Aorta (tissue), 5 donors: ENCODE measurements around the gene L3MBTL3. TPM values are rescaled to one million over a fixed set of nuclear protein-coding genes. Genes with fewer than 3 reads are reported as not detected.

Experiments
- ATAC-seq: fragments of 200-7000 bp; cut with Tn5 transposase; one replicate; pipeline ENCODE4 v1.9.1; 2022; ENCODE audit warnings: moderate library complexity; ENCODE audit not compliant: low FRiP score
- DNase-seq, 2 donors: peaks; one replicate each; pipeline ENCODE4 v3.0.0-alpha.2; 2020
- H3K27ac ChIP-seq, 2 donors: one replicate each; pipeline ENCODE4 v1.5.1; 2013; ENCODE audit warnings: low read length in 2 of 2, mild to moderate bottlenecking in 2 of 2, moderate library complexity in 2 of 2, control low read depth in 1 of 2, inconsistent platforms in 1 of 2, low read depth in 1 of 2
- H3K27me3 ChIP-seq, 2 donors: one replicate each; pipeline ENCODE4 v1.6.1; 2013; ENCODE audit warnings: control low read depth in 1 of 2, low read length in 1 of 2, mild to moderate bottlenecking in 1 of 2, moderate library complexity in 1 of 2; ENCODE audit not compliant: insufficient read depth in 2 of 2, control insufficient read depth in 1 of 2
- H3K36me3 ChIP-seq, 2 donors: one replicate each; pipeline ENCODE4 v1.6.1; 2013; ENCODE audit warnings: control low read depth in 1 of 2, low read length in 1 of 2, mild to moderate bottlenecking in 1 of 2; ENCODE audit not compliant: insufficient read depth in 2 of 2, control insufficient read depth in 1 of 2
- H3K4me1 ChIP-seq, 2 donors: one replicate each; pipeline ENCODE4 v1.6.1; 2013; ENCODE audit warnings: low read length in 2 of 2, control low read depth in 1 of 2, mild to moderate bottlenecking in 1 of 2, moderate library complexity in 1 of 2; ENCODE audit not compliant: insufficient read depth in 2 of 2, control insufficient read depth in 1 of 2
- H3K4me3 ChIP-seq, 2 donors: one replicate each; pipeline ENCODE4 v1.5.1; 2013; ENCODE audit warnings: low read length in 2 of 2, control low read depth in 1 of 2, mild to moderate bottlenecking in 1 of 2
- H3K9me3 ChIP-seq: one replicate; pipeline ENCODE4 v1.6.1; 2013; ENCODE audit warnings: mild to moderate bottlenecking, low read length; ENCODE audit not compliant: control insufficient read depth
- WGBS, 2 donors: extraction: QIAGEN DNeasy Blood & Tissue Kit; methylation state at CpG; one replicate each; pipeline ENCODE4 v1.1.7; 2013; 5-methylcytosine and 5-hydroxymethylcytosine counted together
- intact Hi-C, 2 donors: fragments of 100-400 bp; cut with DNase I; formaldehyde crosslinking; loops; one replicate each; pipeline versions ENCODE4 v1.14.2 to v1.15.0; 2022
- polyA plus RNA-seq, 2 donors: library from polyadenylated mRNA; stranded (reverse); fragments of 200-250 nt; gene quantifications; one replicate each; pipeline ENCODE4 v1.2.3, GENCODE V29; 2013
- total RNA-seq, 2 donors: library from RNA; stranded (reverse); fragmentation: NEBNext Ultra II Directional; extraction: Animal tissue kit (Norgen Biotek cat#: 25700); gene quantifications; one replicate each; pipeline ENCODE4 v1.2.1, GENCODE V29; 2021
- donor health status: healthy with polysubstance abuse.
- donor health status: Bipolar disorder and iron deficiency.
- donor health status: DM: no; HTN: no; CAD: no.
- donor health status: DM: no; HTN: no; CAD: no.
- donor health status: DM: yes; HTN: yes; CAD: no.

The L3MBTL3 gene
- total and polyA plus RNA-seq, 4 donors: 3.8 to 14.1 (median 11.7) TPM

DNA sequence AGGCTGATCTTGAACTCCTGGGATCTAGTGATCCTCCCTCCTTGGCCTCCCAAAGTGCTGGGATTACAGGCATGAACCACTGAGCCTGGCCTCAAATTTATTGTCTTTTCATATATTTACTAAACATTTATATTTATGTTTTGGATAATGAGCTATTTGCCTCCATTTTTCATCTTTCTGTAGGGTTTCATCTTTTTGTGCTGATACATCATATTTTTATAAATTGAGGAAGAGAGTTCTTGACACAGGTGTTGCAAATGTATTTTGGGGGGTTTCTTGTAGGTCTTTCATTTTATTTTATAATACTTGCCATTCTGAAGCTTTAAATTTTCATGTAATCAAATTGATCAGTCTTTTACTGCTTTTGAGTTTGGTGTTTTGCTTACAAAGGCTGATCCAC lies 72.4 kb downstream of the L3MBTL3 start:
- Histone ChIP-seq H3K9me3 (no peaks in the 10 kb centered on the region), H3K27me3 (no peaks in the 10 kb centered on the region), H3K4me3 (no peak overlapping the region), H3K27ac (no peak overlapping the region), H3K4me1 (no peaks in the 10 kb centered on the region), H3K36me3 (no peaks in the 10 kb centered on the region)
- intact Hi-C loops: no loop called here
- DNase-seq (no peak), ATAC-seq (no peak)

DNA sequence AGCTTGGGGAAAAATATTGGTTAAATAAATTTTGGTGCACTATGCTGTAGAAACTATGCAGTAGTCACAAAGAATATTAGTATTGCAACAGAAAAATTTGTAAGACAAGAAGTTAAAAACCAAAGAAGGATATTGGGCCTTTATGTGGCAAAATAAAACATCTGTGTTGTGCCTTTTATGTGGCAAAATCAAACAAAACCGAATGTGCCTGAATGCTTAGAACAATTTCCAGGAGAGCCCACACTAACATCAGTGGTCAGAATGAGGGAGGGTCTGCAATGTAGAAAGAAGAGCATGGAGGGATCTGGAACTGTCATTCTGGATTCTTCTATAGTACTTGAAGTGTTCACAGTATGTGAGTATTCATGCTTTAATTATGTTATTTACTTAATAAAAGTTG lies 75.2 kb downstream of the L3MBTL3 start:
- no peaks in the 10 kb centered on the region for H3K27me3 ChIP-seq
- intact Hi-C loops: no loop called here
- H3K36me3 ChIP-seq: no peaks in the 10 kb centered on the region
- DNase-seq (no peak), ATAC-seq (no peak)
- no peak overlapping the region for H3K4me3 ChIP-seq
- no peak overlapping the region for H3K27ac ChIP-seq
- H3K9me3 ChIP-seq: no peaks in the 10 kb centered on the region
- H3K4me1 ChIP-seq: no peaks in the 10 kb centered on the region
- 79 to 90% methylated on average over 1 of the region's 1 CpG for WGBS, 2 donors

DNA sequence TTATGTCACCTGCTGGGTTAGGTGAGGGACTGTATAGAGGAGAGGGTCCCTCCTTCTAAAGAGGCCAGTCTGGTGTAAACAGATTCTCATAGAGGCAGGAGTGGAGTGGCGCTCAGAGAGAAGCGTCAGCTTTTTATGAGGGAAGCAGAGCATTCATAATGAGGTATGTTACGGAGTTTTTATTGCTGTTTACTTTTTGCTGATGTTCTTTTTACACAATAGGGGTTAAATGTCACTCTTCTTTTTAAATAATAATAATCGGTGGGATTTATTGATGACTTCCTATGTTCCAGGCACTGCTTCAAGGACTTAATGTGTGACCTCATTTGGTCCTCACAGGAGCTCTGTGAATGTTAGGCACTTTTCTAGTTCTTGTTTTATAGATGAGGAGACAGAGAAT lies 79.9 kb downstream of the L3MBTL3 start:
- WGBS, 2 donors: 81 to 89% methylated on average over 4 of the region's 4 CpGs
- intact Hi-C loops: no loop called here
- no peaks in the 10 kb centered on the region for H3K36me3 ChIP-seq
- H3K9me3 ChIP-seq: no peaks in the 10 kb centered on the region
- ATAC-seq (no peak), DNase-seq (no peak)
- H3K4me3 ChIP-seq: no peak overlapping the region
- no peaks in the 10 kb centered on the region for H3K4me1 ChIP-seq
- no peaks in the 10 kb centered on the region for H3K27me3 ChIP-seq
- H3K27ac ChIP-seq: no peak overlapping the region

DNA sequence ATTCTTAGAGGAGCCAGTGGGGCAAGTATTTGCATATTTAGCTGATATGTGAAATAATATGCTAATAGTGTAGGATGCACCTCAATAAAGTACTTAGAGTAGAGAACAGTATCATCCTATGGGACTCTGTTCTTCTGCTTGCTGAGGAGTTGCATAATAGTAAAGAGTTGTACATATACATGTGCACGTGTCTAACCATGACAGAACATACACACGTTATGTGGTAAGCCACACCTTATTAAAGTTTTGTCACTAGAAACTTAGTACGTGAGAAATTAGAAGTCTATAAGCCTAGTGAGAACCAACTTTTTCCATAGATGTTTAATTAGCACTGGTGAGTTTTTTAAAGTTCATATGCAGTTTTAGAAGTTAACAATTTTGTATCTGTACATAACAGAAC lies 80.7 kb downstream of the L3MBTL3 start:
- intact Hi-C loops: no loop called here
- Histone ChIP-seq H3K27ac (no peak overlapping the region), H3K36me3 (peaks cover 0 to 2% of the 10 kb centered on the region in 2 donors), H3K9me3 (no peaks in the 10 kb centered on the region), H3K27me3 (no peaks in the 10 kb centered on the region), H3K4me1 (no peaks in the 10 kb centered on the region), H3K4me3 (no peak overlapping the region)
- WGBS, 2 donors: 91 to 96% methylated on average over 3 of the region's 3 CpGs
- ATAC-seq: no peak
- no peak for DNase-seq

DNA sequence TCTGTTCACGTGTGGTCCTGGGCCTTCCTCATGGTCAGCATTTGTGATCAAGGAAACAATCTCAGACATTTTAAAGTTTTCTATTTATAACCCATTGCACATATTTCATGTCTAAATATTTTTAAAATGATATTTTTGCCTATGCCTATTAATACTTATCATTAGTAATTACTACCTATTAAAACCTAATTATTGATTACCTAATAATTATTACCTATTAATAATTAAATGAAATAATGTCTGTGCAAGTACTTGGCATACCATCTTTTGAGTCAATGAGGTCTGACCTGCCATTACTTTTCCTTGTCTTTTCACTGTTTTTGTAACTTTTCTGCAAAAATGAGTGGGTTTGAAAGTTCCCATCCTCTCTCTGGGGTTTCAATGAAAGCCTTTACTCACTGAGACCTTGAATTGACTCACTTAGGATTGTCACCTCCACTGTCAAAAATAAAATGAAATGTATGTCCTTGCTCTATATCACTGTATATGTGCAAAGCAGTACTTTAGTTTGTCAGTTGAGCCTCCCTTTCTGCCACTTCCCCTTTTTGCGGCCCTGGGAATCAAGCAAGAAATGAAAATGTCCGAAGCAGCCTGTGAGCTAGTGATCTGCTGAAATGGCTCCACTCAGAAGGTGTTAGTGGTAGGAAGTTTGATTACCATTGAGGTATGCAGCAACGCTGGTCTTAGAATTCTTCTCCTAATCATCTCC lies 87.8 kb downstream of the L3MBTL3 start:
- H3K4me1 ChIP-seq: no peaks in the 10 kb centered on the region
- intact Hi-C loops: no loop called here
- 88 to 90% methylated on average over 4 of the region's 4 CpGs for WGBS, 2 donors
- ATAC-seq (no peak), DNase-seq (no peak)
- no peaks in the 10 kb centered on the region for H3K27me3 ChIP-seq
- no peak overlapping the region for H3K27ac ChIP-seq
- H3K36me3 ChIP-seq: peaks cover 2% of the 10 kb centered on the region in 2 donors
- no peaks in the 10 kb centered on the region for H3K9me3 ChIP-seq
- no peak overlapping the region for H3K4me3 ChIP-seq

DNA sequence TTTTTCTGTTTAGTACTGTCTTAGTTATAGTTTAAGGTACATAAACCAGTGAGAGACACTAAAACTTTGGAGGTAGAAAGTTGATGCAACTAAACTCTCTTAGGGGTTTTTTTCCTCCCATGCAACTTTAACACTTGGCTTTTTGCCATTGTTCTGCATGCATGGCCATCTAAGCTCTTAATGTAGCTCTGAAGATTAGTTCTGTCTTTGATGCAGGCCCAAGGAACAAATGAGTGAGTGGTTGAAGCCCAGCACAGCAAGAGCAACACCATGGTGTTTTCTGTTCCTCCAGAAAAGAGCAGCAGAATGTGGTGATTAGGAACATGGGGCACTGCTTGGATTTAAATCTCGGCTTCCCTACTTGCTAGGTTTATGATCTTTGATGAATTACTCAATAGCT lies 89.3 kb downstream of the L3MBTL3 start:
- WGBS, 2 donors: 96% methylated on average over 1 of the region's 1 CpG
- no peaks in the 10 kb centered on the region for H3K4me1 ChIP-seq
- no peak overlapping the region for H3K27ac ChIP-seq
- ATAC-seq (no peak), DNase-seq (no peak)
- H3K27me3 ChIP-seq: no peaks in the 10 kb centered on the region
- no peaks in the 10 kb centered on the region for H3K9me3 ChIP-seq
- intact Hi-C loops: no loop called here
- H3K36me3 ChIP-seq: peaks cover 2 to 3% of the 10 kb centered on the region in 2 donors
- no peak overlapping the region for H3K4me3 ChIP-seq

DNA sequence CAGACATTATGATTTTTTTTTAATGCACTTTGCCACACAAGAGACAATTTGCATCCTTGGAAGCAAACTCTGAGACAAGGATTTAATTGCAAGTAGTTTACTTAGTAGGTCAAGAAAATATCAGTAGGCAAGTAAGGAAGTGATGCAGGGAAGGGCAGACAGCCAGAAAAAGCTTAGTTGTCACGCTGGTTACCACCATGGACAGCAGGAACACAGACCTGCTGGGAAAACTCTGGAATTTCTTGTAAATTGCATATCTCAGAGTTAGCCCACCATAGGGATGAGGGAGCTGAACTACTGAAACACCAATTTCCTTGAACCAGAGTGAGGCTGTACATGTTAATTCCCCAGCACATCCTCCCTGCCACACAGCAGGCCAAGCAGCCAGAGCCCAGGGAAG lies 92.7 kb downstream of the L3MBTL3 start:
- WGBS, 2 donors: 27 to 50% methylated on average over 1 of the region's 1 CpG

DNA sequence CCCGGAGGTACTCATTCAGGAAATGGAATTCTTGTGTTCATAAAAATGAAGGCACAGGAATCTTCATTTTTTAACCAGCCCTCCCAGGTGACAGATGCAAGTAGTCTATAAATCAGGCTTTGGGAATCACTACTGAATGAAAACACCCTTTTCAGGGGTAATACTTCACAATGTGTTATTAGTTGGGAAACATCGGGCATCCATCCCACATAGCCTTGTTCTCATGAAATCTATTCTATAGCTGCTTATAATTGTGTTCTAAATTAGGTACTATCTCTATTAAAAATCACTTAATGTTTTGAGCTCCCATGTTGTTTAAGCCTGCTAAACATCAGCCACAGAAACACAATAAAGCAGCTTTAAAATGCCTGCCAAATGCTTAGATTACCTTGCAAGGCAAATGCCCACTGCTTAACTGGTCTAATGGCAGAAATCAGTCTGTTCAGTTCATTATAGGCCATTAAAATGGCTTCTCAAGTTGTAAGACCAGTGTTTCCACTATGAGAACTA lies 94.9 kb downstream of the L3MBTL3 start:
- Histone ChIP-seq H3K4me3 (no peak overlapping the region), H3K27ac (no peak overlapping the region), H3K36me3 (peaks cover 0 to 2% of the 10 kb centered on the region in 2 donors), H3K9me3 (no peaks in the 10 kb centered on the region), H3K4me1 (no peaks in the 10 kb centered on the region), H3K27me3 (no peaks in the 10 kb centered on the region)
- intact Hi-C loops: no loop called here
- DNase-seq (no peak), ATAC-seq (no peak)
- WGBS, 2 donors: 92 to 96% methylated on average over 2 of the region's 2 CpGs

More for the DNA sequence above, 92.7 kb downstream of the L3MBTL3 start:
- Histone ChIP-seq H3K4me1 (no peaks in the 10 kb centered on the region), H3K27ac (no peak overlapping the region), H3K36me3 (peaks cover 0 to 3% of the 10 kb centered on the region in 2 donors), H3K4me3 (no peak overlapping the region), H3K27me3 (no peaks in the 10 kb centered on the region), H3K9me3 (no peaks in the 10 kb centered on the region)
- intact Hi-C loops: no loop called here
- ATAC-seq: no peak
- no peak for DNase-seq

DNA sequence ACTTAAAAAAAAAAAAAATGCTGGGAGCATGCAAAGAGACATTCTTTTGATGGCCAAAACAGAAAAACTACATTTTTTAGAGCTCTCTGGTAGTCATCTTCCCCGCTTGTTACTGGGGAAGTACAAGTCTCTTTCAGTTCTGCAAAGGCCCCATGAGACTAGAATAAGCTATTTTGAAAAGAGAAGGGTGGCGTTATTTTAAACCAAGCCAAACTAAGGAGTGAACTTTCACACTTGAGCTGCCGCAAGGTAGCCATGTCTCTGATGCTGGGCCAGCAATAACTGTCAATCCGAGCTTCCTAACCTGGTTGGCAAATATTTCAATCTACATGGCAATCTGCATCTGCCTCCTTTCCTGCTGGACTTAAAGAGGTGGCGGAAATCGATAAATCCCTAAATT lies 96.7 kb downstream of the L3MBTL3 start:
- Histone ChIP-seq H3K36me3 (peaks cover 0 to 2% of the 10 kb centered on the region in 2 donors), H3K4me1 (no peaks in the 10 kb centered on the region), H3K9me3 (no peaks in the 10 kb centered on the region), H3K27ac (no peak overlapping the region), H3K4me3 (no peak overlapping the region), H3K27me3 (no peaks in the 10 kb centered on the region)
- no peak for DNase-seq
- ATAC-seq: no peak
- intact Hi-C loops: no loop called here
- WGBS, 2 donors: 81 to 90% methylated on average over 6 of the region's 6 CpGs
